HG03342 (cell line): ENCODE data around the gene BABAM2.
"Not testable (repeated sequence)": the region's sequence is repeated elsewhere in the genome, so short reads cannot be mapped to it uniquely, and the experiment has no call there.

Experiments used
- ATAC-seq: cut with Tn5 transposase; IDR thresholded peaks from one replicate; pipeline ENCODE4 v1.9.1; 2021; ENCODE audit warnings: mild to moderate bottlenecking, moderate library complexity; ENCODE audit not compliant: unreplicated experiment

The BABAM2 gene

DNA sequence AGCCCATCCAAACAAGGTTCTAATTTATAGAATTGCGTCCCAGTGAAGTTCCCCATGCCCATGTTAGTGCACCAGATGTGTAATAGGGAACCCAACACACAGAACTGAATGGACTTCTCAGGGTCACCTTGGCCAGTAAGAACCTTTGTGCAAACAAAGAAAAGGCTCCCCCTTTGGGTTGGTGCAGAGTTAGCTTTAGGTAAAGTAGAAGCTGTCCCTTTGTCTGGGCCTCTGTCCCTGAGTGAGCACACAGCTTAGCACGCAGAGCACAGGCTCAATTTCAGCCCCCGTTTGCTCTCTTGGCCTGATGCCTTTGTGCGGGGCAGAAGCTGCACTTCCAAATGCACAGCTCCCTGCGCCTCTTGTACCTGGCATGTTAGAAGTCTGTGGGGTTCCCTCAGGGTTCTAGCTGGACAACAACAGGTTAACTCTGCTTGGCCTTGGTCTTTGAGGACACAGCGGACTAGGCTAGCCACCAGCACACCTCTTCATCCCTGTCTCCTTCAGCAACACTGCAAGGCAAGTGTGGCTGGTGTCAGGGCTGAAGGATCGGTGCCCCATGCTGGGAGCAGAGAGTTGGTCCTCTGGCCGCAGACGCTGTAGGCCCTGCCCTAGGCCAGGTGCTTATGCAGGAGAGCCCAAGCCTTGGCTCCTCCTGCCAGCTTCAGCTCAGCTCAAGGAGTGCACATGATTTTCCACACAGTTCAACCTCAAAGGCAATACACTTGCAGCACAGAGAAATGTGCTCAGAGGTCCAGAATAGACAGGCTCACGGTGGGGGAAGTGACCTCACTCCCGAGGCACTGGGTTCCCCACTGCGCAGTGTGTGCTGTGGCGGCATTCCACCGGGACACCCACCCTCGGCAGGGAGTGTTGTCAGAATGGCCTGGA lies 428.8 kb downstream of the BABAM2 start:
- ATAC-seq: no peak

DNA sequence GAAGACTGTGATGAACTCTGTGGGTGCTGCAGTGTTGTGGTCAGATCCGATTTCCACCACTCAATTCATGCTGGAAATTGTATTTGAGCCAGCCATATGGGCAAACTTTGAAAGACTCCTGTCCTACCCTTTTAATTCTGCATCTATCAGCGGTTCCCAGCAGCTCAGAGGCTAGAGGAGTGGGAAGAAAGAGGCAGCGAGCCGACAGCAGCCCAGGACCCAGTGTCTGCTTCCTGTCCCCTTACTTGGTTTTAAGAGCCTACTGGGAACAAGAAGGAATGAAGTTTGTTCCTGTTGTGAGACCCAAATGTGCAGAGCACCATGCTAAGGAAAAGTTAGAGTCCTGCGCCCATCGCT lies 429.5 kb downstream of the BABAM2 start:
- ATAC-seq: no peak

- no peak for ATAC-seq
Observed at GRCh38 chr2:28320371-28320770, 429.8 kb downstream of the BABAM2 start.

DNA sequence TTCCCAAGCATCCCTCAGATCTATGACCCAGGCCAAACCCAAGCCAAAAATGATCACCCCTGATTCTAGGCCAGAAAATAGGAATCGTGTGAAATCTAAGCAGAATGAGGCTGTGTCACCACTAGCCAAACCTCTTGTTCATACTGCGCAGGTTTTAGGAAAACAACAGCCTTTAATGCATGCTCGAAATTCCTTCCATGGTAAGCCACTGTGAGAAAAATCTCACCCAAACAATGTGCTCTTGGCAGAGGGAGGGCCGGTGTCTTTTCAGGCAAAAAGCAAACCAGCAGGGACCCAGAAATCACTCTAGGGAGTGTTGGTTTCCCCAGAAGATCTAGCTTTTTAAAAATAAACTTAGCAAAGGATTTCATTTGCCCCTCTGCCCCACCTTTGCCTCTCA lies 430.9 kb downstream of the BABAM2 start:
- no peak for ATAC-seq

- ATAC-seq: no peak
Observed at GRCh38 chr2:28322051-28322450, 431.5 kb downstream of the BABAM2 start.

DNA sequence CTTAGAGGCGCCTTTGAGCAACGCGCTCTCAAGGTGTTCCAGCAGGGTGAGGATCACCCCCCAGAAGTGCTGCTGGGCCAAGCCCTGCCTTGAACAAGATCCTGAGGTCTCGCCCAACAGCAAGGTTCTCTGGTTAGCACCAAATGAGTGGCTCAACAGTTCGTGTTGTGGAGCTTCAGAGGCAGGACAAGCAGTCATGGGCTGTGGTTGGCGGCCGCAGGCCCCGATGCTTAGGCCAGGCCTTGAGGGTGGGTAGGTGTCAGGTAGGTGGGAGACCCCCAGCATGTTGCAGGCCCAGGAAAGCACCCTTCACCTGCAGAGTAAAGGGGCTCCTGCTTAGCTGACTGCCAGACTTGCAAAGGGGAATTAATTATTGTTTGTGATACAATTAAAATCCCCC lies 431.9 kb downstream of the BABAM2 start:
- no peak for ATAC-seq

GRCh38 chr2:28322981-28323396 lies 432.5 kb downstream of the BABAM2 start:
- ATAC-seq: no peak

DNA sequence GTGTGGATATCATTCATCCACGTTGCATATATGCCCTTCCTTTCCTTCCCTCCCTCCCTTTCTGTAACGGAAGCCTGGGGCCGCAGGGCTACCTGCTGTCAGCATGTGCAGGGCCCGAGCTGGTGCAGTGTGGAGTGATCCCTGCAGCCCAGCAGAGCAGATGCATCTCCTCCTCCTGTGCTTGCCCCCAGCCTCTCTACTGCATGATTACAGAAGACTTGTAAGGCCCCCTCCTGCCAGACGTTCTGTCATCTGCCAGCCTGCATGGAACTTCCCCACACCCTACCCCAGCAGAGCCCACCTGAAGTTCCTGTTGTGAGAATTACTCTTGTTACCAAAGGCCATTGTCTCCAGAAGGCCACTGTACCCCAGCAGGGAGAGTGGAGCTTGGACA lies 434.6 kb downstream of the BABAM2 start:
- no peak for ATAC-seq

DNA sequence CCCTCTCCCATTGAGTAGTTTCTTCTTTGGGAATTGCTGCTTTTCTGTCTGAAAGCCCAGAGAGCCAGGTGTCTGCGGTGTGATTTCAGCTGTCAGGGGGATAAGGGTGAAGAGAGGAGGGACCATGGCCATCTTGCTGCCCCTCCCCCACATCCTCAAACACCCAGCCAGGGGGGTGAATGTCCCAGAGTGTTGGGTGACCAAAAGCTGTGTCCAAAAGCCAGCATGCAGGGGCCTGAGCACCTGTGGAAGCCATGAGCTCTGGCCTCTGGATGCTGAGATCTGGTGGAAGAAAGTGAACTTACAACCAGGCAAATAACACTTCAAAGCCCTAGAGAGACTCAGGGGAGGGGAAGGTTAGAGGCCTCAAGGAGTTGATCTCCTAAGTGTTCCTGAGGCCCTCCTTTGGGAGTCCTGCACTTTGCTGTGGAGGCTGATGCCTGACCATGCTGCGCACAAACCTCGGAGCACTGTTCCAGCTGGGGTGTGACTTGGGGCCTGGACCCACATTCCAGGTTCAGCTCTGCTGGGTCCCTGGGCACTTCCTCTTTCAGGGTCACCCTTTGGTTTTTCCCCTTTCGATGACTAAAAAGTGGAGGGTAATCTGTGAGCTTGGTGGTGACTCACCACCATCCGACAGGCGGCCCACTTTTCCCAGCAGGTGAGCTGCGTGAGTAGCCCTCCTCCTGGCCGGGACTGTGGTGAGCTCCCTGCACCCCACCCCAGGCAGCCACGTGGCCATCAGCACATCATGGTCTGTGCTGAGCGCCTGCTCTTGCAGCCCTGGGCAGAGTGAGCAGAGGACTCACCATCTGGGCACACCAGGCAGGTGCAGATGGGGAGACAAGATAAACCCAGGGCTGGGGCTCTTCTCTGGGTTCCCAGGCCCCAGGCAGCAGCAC lies 435.3 kb downstream of the BABAM2 start:
- peak; percentile 71 for ATAC-seq

- ATAC-seq: no peak
Observed at GRCh38 chr2:28326469-28326805, 435.9 kb downstream of the BABAM2 start.

GRCh38 chr2:28326881-28327505 lies 436.5 kb downstream of the BABAM2 start:
- no peak for ATAC-seq

DNA sequence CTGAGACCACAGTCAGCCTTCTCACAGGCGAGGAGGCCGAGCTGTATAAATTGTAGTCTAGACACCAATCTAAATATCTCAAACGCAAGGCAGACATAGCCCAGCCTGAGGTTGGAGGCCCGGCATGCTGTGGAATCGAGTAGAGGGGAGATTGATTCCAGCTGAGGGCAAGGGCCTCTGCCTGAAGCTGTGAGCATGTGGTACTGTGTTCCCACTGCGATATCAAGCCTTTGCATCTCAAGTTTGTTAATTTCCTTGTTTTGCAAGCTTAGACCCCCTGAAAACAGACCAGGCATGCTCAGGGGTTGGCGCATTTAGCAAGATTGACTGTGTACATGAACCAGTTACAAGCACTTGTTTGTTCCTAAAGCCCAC lies 437.0 kb downstream of the BABAM2 start:
- no peak for ATAC-seq

- ATAC-seq: no peak
Observed at GRCh38 chr2:28327956-28328922, 437.7 kb downstream of the BABAM2 start.

DNA sequence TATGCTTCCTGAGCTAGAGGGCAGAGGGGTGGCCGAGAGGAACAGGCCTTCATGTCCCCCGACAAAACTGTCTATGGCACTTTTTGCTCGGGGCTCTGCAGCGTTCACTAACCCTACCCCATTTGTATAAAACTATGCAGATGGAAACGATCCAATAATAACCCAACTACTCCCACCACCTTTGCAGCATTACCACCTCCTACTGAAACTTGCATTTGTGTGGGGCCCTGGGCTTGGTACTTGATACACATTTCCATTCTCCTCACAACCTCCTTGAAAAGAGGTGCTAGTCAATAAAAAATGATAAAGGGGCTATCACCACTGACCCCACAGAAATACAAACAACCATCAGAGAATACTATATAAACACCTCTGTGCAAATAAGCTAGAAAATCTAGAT lies 438.7 kb downstream of the BABAM2 start:
- ATAC-seq: no peak

- not testable (repeated sequence) for ATAC-seq
Observed at GRCh38 chr2:28330722-28331121, 440.2 kb downstream of the BABAM2 start.

DNA sequence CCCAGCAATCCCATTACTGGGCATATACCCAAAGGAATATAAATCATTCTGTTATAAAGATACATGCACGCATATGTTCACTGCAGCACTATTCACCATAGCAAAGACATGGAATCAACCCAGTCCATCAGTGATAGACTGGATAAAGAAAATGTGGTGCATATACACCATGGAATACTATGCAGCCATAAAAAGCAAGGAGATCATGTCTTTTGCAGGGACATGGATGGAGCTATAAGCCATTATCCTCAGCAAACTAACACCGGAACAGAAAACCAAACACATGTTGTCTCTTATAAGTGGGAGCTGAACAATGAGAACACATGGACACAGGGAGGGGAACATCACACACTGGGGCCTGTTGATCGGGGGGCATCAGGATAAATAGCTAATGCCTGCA lies 441.3 kb downstream of the BABAM2 start:
- not testable (repeated sequence) for ATAC-seq

DNA sequence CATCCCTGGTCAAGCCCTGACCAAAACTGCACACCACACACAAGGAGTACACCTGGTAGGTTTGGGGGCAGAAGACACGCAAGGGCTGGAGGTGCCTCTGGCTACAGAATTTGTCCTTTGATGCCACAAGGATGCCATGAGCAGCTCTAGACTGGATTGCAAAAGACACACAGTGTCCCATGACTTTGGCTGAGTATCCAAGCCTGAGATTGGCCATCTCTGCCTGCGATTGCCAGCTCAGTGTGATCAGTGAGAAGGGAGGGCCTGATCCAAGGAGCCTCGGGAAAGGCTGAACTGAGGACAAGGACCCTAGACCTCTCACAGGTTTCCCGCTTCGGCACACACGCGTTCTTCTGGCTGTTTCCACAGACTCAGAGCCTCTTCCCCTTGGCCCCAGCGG lies 442.2 kb downstream of the BABAM2 start:
- ATAC-seq: no peak

DNA sequence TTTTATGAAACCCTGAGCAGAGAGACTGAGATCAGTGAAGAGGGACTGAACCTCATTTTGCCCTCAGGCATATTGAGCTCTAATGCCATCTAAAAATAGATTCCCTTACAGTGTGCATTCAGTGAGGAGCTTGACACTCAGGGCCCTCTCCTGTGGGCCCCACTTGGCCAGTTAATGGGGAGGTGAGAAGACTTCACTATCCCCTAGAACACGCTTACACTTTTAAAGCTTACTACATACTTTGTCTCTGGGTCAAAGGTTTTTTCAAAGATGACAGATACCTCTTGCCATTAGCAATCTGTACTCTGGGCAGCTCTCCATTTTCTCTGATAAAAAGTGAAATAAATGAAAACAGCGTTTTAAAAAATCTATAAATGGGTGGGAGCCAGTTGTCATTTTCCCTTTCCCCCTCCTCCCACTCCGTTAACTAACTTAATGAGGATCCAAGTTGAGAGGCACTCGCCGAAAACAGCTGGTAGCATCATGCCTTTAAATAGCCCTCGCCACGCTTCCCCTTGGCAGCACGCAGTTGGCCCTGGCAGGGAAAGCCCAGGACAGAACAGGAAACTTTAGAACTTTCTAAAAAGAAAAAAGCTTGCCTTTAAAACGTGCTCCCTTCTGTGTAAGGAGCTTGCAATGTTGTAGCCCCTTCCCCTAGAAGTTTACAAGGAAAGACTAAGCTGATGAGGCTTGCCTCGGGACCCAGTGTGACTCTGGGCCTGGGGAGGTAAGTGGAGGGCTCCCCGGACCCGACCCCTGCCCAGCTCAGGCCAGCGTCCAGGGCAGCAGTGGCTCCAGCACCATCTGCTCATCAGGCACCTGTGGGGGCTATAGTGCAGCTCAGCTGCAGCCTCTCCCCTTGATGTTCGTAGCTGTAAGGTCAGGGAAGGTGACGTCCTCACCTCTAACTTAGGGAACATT lies 443.3 kb downstream of the BABAM2 start:
- ATAC-seq: no peak

- no peak for ATAC-seq
Observed at GRCh38 chr2:28334527-28334894, 444.0 kb downstream of the BABAM2 start.
